ENCODE data around the gene MAP4K4.

The MAP4K4 gene

DNA sequence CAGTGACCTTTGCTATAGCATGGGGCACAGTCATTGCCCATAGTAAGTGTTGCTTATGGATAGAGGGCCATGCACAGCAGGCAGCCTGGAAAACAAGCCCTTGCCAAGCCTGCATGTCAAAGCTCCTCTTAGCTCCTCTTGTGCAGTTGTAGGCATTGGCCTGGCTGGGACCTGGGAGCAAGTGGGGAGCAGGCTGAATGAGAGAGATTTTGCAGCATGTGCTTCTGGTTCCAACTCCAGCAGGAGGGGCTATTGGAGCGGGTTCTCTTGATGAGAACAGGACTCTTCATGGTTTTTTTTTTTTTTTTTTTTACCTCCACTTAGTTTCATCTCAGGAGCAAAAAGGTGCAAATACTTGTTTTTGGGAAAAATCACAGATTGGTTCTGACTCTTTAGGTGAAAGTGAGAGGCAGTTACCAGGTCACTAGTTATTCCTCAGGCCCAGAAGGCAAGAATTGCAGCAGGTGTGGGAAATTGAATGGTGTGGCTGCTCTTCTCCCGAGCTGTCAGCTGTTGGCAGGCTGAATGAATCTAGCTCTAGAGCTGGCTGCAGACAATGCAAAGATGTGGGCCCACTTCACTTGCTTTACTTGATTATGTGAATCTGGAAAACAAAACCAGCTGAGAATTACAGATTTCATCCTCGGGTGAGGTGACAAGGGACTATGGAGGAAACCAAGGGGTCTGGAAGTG lies 95.9 kb downstream of the MAP4K4 start:
- DNase-seq = no peak

DNA sequence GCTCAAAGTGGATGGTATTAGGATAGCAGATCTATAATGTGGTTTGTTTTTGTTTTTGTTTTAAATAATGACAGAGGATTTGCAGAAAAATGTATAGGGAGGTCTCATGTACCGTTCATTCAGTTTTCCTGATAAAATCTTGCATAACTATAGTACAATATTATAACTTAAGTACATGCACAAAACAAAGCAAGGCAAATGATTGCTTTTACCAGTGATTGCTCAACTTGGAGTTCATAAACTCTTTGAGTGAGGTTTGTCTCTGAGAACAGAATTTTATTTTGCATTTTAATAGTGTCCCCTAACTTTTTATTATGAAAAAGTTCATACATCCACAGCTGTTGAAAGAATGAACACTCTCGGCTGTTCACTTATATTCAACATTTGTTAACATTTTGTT lies 96.6 kb downstream of the MAP4K4 start:
- DNase-seq = no peak

DNA sequence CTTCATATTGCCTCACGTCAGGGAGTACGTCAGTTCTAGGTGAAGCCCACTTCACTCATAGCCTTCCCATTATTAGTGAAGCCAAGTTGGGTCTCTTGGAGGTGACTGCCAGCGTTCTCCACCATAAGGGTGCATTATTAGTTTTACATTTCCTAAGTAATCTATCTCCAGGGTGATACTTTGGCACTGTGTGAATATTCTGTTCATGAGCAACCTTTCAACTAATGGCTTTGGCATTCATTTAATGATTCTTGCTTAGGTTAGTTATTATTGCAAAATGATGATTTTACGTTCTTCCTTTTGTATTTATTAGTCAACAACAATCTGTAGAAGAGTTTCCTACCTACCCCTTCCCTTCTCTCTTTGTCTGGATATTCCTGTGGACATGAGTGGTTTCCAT lies 97.5 kb downstream of the MAP4K4 start:
- no peak for DNase-seq

DNA sequence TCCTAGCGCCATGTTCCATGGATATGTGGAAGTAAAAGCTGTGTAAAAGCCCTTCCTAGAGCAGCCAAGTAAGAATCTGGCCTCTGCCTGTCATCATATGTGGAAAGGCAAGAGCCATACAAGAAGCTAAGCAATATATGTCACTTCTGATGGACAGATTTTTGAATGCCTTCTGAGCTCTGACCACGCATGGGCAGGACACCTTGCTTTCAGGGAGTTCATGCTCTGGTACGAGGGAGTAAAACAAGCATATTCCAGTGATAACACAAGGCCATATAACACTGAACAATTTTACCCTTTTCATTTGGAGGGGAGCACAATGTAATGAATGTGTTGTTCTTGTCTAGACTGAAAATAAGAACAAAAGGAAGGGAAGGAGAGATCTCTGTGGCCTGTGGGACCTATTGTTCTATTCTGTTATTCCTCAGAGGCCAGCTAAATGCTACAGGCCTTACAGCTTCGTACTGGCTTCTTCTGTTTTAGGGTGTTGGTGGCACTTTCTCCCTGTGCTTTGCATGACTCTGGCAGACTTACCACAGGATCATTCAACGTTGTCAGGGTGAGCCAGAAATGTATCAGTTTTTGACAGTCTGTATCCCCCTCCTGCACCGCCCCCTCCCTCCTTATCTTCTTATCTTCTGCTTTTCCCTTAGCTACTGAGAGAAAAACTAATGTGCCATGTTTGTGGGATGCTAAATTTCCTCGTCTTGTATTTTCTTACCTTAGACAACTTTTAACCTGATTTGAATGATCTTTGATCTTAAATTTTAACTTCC lies 99.5 kb downstream of the MAP4K4 start:
- DNase-seq = no peak

DNA sequence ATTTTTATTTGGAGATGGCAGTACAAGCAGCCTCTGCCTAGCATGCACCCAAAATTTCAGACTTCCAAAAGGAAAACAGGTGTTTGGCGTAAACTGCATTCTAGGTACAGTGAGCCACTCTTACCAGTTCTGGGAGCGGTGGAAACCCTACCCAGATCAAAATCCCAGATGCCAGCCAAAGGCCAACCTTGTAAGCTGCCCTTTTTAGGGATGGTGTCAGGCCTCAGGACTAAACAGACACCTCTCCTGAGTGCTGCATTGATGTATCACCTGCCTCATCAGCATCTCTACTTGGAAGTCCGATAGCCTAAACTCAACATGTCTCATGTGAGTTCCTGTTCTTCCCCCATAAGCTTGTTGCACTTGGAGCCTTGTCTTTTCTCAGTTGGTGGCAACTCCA lies 104.0 kb downstream of the MAP4K4 start:
- no peak for DNase-seq

DNA sequence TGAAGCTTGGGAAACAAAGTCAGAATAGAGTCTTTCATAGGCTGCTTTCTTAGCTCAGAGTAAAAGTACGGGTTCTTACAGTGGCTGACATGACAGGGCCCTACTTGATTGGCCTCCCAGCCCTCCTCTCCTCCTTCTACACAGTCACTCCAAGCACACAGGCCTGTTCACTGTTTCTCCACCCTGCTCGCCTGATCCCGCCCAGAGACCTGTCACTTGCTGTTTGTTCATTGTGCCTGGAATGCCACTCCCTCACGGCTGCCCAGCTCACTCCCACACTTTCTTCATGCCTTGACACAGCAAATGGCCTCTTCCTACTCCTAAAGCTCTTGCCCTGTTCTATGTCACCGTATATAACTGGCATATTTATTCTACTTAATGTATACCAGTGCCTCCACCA lies 104.8 kb downstream of the MAP4K4 start:
- DNase-seq = no peak

DNA sequence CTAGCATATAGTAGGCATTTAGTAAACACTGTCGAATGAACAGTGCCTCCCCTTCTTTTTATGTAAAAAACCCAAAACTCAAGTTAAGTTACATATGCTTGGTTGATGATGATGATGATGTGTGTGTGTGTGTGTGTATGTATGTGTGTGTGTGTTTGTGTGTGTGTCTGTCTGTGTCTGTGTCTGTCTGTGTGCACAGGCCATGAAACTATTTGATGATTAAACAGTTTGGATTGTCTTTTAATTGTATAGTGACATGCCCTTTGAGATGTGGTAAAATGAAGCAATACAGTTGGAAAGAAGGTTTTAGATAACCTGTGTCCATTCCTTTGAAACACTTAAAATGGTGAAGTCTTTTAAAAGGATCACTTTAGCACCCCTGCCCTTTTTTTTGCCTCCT lies 105.6 kb downstream of the MAP4K4 start:
- no peak for DNase-seq

DNA sequence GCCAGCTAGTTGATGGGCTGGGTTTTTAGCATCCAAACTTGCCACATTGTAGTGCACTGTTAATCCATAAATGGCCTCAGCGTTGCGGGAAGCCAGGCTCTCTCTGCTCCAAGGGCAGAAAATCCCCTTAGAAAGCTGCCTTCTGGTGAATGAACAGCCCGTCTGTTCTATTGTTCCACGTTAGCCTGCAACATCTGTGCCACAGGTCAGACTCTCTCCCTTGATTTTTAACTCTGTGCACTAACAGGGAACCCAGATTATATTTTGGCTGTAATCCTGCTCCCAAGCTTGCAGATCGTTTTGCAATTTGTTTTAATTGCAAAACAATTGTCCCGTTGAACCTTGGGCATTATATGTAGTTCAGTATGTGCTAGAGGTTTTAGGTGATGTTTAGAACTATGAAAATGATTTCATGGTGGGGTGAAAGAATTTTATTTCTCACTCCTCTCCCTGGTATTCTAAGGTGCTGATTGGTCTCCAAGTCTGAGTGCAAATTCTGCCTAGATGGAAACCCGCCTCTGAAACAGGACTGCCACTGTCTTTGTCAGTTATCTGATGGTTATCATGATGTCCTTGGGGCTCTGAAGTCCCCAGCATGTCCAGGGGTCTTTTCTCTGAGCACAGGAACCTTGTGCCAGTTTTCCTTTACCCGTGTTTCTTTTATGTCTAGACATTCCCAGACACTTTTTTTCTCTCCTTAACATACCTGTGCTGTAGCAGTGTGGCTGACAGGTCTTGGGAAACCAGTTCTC lies 106.6 kb downstream of the MAP4K4 start:
- DNase-seq = no peak

DNA sequence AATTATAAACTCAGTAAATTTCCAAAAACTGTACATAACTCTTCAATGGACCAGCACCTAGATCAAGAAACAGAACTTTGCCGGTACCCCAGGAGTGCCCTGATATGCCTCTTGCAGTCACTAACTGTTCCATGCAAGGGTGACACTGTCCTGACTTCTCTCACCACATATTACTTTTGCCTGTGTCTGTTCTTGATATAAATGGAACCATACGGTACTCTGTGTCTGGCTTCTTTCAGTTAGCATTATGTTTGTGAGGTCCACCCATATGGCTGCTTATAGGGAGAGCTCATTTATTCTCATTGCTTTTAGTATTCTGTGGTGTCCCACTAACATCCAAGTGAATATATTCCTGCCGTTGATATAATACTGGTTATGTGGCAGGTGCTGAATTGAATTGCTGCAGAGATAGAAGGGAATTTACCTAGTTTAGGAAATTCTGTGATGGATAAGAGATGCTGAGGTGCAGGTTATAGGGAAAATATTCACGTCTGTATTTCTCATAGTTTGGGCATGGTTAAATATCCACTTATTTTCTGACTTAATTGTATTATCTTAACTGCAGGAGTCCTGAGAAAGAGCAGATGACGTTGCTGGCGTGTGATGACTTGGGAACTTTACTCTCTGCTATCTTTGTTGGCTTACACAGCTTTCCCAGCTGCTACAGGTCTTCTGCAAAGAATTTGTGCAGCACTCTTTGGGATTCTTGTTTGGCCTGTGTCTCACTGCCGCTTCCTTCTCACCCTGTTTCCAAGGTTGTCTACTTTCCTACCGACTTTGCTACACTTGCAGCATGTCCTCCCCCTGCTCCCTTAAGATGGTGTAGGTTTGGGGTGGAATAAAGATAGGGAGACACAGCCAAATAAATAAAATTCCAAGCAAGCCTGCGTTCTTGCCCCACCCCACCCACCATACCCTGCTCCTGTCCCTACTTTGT lies 107.9 kb downstream of the MAP4K4 start:
- no peak for DNase-seq

DNA sequence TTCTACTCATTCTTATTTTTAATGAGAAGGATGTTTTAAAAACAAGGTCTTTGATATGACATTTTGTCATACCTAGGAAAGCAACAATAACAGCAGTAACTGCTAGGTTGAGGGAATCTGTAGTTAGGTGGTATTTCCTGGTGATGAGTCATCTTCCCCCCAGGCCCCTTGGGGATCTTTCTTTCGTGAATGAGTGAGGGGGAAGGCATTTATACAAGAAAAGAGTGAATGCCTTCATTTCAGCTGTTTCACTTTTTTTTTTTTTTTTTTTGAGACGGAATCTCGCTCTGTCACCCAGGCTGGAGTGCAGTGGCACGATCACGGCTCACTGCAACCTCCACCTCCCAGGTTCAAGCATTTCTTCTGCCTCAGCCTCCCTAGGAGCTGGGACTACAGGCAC lies 108.6 kb downstream of the MAP4K4 start:
- DNase-seq = no peak

DNA sequence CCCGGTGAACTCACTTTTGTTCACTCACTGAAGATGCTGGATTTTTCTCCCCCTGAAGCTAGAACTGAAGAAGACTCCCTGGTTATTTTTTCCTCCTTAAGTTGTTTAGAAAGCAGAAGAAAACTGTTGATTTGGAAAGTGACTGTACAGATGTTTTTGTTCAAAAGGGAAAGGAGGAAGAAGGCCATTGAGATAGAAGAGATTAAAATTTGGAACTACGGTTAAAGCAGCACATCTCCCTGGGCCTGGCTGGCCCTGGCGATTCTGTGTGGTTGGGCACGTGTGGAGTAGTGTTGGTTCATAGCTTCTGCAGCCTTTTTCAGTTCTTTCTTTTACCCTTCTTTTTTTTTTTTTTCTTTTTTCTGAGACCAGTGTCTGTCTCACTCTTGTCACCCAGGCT lies 109.2 kb downstream of the MAP4K4 start:
- DNase-seq = no peak

DNA sequence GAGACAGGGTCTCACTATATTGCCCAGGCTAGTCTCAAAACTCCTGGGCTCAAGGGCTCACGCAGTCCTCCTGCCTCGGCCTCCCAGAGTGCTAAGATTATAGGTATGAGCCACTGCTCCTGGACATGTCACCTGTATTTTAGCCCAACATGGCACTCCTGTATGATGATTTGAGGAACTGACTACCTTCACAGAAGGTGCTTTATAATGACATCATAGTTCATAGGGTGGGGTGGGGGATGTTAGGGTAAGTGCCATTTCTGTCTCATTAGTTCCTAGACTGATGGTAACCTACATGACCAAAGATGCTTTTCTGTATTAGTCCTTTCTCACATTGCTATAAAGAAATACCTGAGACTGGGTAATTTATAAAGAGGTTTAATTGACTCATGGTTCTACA lies 109.7 kb downstream of the MAP4K4 start:
- DNase-seq = no peak

DNA sequence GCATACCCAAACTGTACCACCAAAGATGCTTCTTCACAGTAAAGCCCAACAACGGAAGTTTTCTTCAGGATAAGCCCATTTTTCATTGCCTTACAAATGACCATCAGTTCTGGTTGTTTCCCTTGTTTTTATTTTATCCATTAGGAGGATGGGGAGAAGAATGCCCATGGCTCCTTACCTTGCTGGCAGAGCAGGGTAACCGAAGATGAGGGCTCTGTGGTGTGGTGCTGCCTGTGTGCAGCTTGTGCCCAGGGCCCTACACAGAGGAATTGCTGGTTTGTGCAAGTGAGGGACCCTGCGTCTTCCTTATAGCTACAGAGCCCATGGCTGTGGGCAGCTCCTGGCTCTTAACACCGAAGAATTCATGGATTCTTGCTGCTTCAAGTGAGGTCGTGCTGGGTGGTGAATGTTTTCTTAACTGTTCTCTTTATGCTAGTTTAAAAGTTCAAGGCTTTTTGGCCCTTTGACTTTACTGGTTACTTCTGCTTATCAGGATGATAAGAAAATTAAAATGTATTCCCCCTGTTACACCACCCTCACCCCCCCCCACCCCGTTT lies 110.6 kb downstream of the MAP4K4 start:
- DNase-seq = no peak

DNA sequence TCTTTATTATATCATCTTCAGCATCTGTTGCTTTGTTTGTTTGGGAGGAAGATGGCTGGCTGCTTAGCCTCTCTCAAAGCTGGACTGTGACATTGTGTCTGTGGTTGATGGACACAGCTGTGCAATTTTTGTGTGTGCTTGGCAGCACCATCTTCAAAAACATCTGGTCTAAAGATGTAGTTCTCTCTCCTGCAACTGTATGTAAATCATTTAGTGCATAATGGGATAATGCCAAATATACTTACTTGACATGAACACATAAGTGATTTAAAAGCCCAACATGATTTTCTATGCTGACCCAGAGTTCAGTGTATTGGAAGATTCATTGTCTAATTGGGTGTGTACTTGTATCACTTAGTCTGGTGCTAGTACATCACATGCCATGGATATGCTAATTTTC lies 112.2 kb downstream of the MAP4K4 start:
- no peak for DNase-seq

DNA sequence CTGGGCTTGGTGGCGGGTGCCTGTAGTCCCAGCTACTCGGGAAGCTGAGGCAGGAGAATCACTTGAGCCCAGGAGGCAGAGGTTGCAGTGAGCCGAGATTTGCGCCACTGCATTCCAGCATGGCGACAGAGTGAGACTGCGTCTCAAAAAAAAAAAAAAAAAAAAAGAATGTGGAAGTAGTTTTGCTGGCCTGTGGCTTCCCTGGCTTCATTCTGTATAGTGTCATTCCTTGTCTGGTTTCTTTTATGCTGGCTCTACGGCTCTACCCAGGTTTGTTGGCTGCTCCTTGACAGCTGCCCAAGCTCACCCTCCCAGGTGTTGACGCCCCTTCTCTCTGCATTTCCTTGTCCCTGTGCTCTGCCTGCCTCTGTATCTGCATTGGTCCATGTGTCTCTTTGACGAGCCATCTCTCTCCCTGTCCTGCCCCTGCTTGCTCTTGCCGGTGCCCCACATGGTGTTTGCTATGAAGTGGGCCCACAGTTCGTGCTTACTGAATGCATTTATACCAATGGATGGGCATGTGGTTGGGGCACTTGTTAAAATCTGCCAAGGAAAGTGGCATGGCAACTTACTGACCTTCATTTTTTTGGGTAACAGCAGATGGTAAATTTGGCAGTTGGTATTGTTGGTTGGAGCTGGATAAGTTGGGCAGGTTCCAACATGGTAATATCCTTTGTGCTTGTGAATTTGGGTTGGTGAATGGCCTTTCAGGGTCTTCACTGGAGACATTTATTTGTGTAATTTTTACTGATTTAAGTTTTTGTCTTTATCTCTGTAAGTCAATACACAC lies 113.9 kb downstream of the MAP4K4 start:
- DNase-seq = peak; percentile 48

DNA sequence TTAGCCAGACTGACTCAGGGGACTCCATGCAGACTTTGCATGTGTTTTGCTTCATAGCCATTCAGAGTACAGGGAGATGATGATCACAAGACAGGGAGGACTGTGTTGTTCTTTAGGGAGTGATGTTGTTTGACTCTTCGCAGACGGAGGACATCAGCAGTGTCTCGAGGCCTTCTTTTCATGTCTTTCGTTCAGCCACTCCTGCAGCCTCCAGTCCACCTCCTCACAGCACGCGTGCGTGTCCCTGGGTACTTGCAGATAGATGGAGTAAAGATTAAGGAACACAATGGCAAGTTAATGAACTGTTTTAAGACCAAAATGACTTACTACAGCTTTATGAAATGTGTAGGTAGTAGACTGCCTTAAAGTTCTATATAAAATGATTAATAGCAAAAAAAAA lies 114.7 kb downstream of the MAP4K4 start:
- DNase-seq = no peak

DNA sequence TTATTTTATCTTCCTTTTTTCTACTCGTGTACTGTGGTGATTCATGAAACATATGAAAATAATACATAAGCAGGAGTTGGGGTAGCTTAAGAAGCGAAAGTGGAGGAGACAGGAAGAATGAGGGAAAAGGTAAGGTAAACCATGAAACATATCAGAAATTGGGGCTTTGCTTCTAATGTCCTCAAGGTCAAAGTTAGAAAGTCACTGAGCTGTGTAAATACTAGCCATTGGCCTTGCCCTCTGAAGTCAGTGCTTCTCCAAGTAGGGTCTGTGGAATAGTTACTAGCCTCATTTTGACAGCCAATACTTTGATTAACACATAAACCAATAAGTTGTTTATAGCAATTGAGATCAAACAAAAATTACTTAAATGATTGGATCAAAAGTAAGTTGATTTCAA lies 117.2 kb downstream of the MAP4K4 start:
- no peak for DNase-seq

DNA sequence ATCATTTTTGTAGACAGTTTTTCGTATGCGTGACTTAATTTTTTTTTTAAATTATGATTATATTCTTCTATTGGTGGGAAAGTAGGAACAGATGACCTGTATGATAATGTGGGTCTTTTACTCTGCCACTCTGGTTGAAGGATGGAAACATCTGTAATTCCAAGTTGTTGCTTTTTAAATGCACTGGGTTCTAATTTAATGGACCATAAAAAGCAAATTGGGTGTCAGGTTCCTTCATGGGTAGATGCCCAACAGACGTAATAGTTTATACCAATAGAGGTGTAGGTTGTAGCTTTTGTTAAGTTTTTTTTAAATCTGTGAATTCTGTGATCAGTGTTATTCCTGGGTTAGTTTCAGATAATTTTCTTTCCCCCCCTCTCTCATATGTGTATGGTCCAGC lies 117.6 kb downstream of the MAP4K4 start:
- no peak for DNase-seq

DNA sequence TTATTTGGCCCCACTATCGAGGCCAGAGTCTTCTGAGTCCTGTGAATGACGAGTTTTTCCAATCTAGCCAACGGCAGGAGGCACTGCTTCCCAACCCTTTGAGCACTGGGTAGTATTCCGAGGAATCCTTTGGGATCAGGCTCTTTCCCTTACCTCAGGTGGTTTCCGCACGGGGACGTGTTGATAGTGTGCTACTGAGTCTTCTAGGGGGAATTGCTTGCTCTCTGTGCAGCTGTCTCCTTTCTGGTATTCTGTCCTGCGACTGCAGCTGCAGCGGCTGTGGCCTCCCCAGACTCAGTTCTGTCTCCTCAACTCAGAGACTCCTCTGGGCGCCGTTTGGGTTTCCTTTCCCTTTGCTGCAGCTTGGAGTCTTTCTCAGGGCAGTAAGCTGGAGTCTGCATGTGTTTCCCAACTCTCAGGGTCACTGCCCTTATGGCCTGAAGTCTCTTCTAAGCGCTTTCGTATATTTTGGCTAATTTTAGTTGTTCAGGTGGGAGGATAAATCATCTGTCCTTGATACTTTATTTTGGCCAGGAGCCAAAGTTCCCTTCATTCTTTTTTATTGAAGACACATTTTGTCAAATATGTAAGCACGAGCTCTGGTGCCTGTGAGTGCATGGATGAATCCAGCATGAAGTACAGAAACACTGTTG lies 118.4 kb downstream of the MAP4K4 start:
- no peak for DNase-seq

DNA sequence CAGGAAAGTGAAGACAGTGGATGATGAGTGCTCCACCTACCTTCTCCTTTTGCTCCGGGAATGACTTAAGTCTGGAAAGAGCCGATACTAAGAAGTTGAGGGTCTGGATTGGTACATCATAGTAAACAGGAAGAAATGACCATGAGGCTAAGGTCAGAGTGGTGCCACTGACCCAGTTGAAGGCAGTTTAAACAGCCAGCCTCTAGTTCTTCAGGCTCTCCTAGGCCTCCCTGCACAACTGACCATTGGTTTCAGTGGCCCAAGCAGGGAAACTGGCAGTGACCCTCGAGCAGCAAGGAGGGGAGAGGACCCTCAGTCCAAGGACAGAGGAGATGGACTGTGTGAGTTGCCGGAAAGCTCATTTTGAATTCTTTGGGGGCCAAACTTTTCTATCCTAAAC lies 119.1 kb downstream of the MAP4K4 start:
- no peak for DNase-seq

DNA sequence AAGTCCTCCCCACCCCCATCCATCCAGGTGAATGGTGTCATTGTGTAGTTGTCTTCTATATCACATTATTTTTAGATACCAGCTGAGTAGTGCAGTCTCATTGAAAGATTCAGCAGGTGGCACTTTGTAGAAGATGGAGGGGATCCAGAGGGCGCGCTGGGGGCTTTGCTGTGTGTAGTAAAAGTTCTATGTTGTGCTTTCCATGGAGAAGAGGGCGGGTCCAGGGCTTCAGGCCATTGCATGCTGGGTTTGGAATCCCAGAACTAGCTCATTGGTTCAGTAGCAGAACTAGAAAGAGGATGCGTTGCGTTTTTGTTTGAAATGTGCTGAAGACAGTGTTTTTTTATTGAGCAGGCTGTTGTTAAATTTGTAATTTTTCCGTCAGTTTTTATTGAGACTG lies 120.0 kb downstream of the MAP4K4 start:
- no peak for DNase-seq

Data from DMS79 treated with DMSO at 0.1 percent for 48 hours (cell line).